H1 (cell line): Measurements from ENCODE around the gene KRTDAP. TPM values are rescaled to one million over a fixed set of nuclear protein-coding genes. Genes with fewer than 3 reads are reported as not detected.

ENCODE experiments used
- CTCF ChIA-PET: fragments of 300-600 bp; sonication (Branson Sonifier 250); formaldehyde crosslinking; loops from one replicate; lab custom pipeline; 2021; ENCODE audit not compliant: partially characterized antibody; lab: Charles Lee
- POLR2A ChIA-PET: fragments of 300-600 bp; sonication (Branson Sonifier 250); formaldehyde crosslinking; loops from one replicate; lab custom pipeline; 2021; ENCODE audit warnings: inconsistent platforms; ENCODE audit not compliant: partially characterized antibody; lab: Charles Lee
- DNase-seq, 2 experiments: peaks; one replicate each; pipeline versions ENCODE4 v3.0.0 to v3.0.0-alpha.2; 2010 to 2022; ENCODE audit warnings: low spot score in 2 of 2, low read depth in 1 of 2, mixed read lengths in 1 of 2
- FAIRE-seq: peaks from 2 replicates; lab custom pipeline; 2011; peaks lifted over from hg19 to GRCh38; lab: Jason Lieb, UNC
- H2AFZ ChIP-seq: 2 replicates; pipeline ENCODE4 v1.8.1; 2012; ENCODE audit warnings: low read length, inconsistent platforms
- H2AK5ac ChIP-seq: 2 replicates; pipeline ENCODE4 v1.6.1; 2013; ENCODE audit warnings: low read depth, low read length
- H2BK120ac ChIP-seq: replicated peaks from 2 replicates; pipeline ENCODE3; 2013; ENCODE audit warnings: low read depth, low read length, inconsistent platforms
- H2BK12ac ChIP-seq: 2 replicates; pipeline ENCODE4 v1.6.1; 2013; ENCODE audit warnings: low read depth, low read length
- H2BK15ac ChIP-seq: 2 replicates; pipeline ENCODE4 v1.6.1; 2013; ENCODE audit warnings: low read length
- H2BK20ac ChIP-seq: 2 replicates; pipeline ENCODE4 v1.6.1; 2013; ENCODE audit warnings: low read length
- H2BK5ac ChIP-seq: 2 replicates; pipeline ENCODE4 v1.6.1; 2013; ENCODE audit warnings: low read depth, low read length
- H3K14ac ChIP-seq: 2 replicates; pipeline ENCODE4 v1.6.1; 2013; ENCODE audit warnings: inconsistent platforms; ENCODE audit not compliant: insufficient read length
- H3K18ac ChIP-seq: 2 replicates; pipeline ENCODE4 v1.6.1; 2013; ENCODE audit warnings: low read length; ENCODE audit errors: extremely low read depth
- H3K23ac ChIP-seq: 2 replicates; pipeline ENCODE4 v1.6.1; 2013; ENCODE audit warnings: inconsistent platforms; ENCODE audit not compliant: insufficient read length
- H3K23me2 ChIP-seq: 2 replicates; pipeline ENCODE4 v1.6.1; 2013; ENCODE audit warnings: low read depth, low read length
- H3K27ac ChIP-seq: 2 replicates; pipeline ENCODE4 v1.6.1; 2011; ENCODE audit warnings: low read depth, low read length, inconsistent platforms
- H3K27me3 ChIP-seq, 4 experiments: replicated peaks in 1 of 4; 1 replicate in 1 of 4; 2 replicates in 3 of 4; pipeline versions ENCODE4 v1.6.1 to v1.8.1; 2011 to 2013; ENCODE audit warnings: low read length in 3 of 4, mild to moderate bottlenecking in 3 of 4, inconsistent platforms in 2 of 4, mixed read lengths in 2 of 4, moderate library complexity in 1 of 4; ENCODE audit not compliant: control insufficient read depth in 3 of 4, insufficient read depth in 3 of 4; ENCODE audit errors: extremely low read depth in 1 of 4
- H3K36me3 ChIP-seq, 4 experiments: 2 replicates each; pipeline versions ENCODE4 v1.6.1 to v1.8.1; 2011 to 2013; ENCODE audit warnings: mild to moderate bottlenecking in 4 of 4, low read length in 3 of 4, moderate library complexity in 2 of 4, control low read depth in 1 of 4, inconsistent platforms in 1 of 4; ENCODE audit not compliant: insufficient read depth in 4 of 4, control insufficient read depth in 2 of 4
- H3K4ac ChIP-seq: replicated peaks from 2 replicates; pipeline ENCODE3; 2013; ENCODE audit warnings: low read length, low read depth, mixed read lengths, inconsistent platforms; ENCODE audit not compliant: insufficient read length
- H3K4me1 ChIP-seq, 4 experiments: replicated peaks in 1 of 4; 1 replicate in 1 of 4; 2 replicates in 3 of 4; pipeline versions ENCODE4 v1.6.1 to v1.8.1; 2011 to 2013; ENCODE audit warnings: low read length in 3 of 4, inconsistent platforms in 2 of 4, mixed read lengths in 1 of 4; ENCODE audit not compliant: insufficient read depth in 4 of 4, control insufficient read depth in 3 of 4
- H3K4me2 ChIP-seq, 2 experiments: 2 replicates each; pipeline versions ENCODE4 v1.6.1 to v1.8.1; 2011 to 2013; ENCODE audit warnings: low read depth in 2 of 2, low read length in 2 of 2, control low read depth in 1 of 2, inconsistent platforms in 1 of 2, mild to moderate bottlenecking in 1 of 2; ENCODE audit not compliant: insufficient read depth in 1 of 2
- H3K4me3 ChIP-seq, 4 experiments: fragments of 200-600, 300-600 bp in 1 of 4; sonication (generic), shearing (Covaris generic), sonication (Bioruptor Twin) in 1 of 4; 2 replicates each; pipeline versions ENCODE4 v1.5.1 to v1.8.1; 2011 to 2016; ENCODE audit warnings: low read length in 4 of 4, low read depth in 3 of 4, control low read depth in 2 of 4, inconsistent platforms in 2 of 4, mild to moderate bottlenecking in 2 of 4, mixed read lengths in 1 of 4, moderate library complexity in 1 of 4; ENCODE audit not compliant: insufficient read depth in 2 of 4; ENCODE audit errors: extremely low read depth in 1 of 4
- H3K56ac ChIP-seq: replicated peaks from 2 replicates; pipeline ENCODE3; 2013; ENCODE audit warnings: low read depth, mild to moderate bottlenecking, mixed read lengths, low read length, inconsistent platforms; ENCODE audit not compliant: insufficient read length
- H3K79me1 ChIP-seq: 2 replicates; pipeline ENCODE4 v1.6.1; 2013; ENCODE audit warnings: low read depth, low read length, control low read depth
- H3K79me2 ChIP-seq, 2 experiments: 2 replicates each; pipeline versions ENCODE4 v1.6.1 to v1.8.1; 2012 to 2013; ENCODE audit warnings: low read length in 2 of 2, mild to moderate bottlenecking in 2 of 2, inconsistent platforms in 1 of 2; ENCODE audit not compliant: insufficient read depth in 2 of 2, control insufficient read depth in 1 of 2
- H3K9ac ChIP-seq, 4 experiments: replicated peaks in 1 of 4; 1 replicate in 1 of 4; 2 replicates in 3 of 4; pipeline versions ENCODE4 v1.6.1 to v1.8.1; 2011 to 2013; ENCODE audit warnings: low read depth in 3 of 4, low read length in 3 of 4, control low read depth in 2 of 4, mild to moderate bottlenecking in 2 of 4, moderate library complexity in 2 of 4, inconsistent platforms in 1 of 4; ENCODE audit errors: extremely low read depth in 1 of 4
- H3K9me3 ChIP-seq, 2 experiments: 2 replicates each; pipeline versions ENCODE4 v1.6.1 to v1.8.1; 2012 to 2013; ENCODE audit warnings: mild to moderate bottlenecking in 2 of 2, moderate library complexity in 2 of 2, control low read depth in 1 of 2, inconsistent platforms in 1 of 2, low read depth in 1 of 2, low read length in 1 of 2, mixed read lengths in 1 of 2; ENCODE audit not compliant: insufficient read depth in 2 of 2
- H4K20me1 ChIP-seq, 2 experiments: replicated peaks in 1 of 2; 2 replicates each; pipeline versions ENCODE3 to v1.8.1; 2011 to 2013; ENCODE audit warnings: inconsistent platforms in 2 of 2, low read length in 2 of 2, mild to moderate bottlenecking in 1 of 2; ENCODE audit not compliant: insufficient read depth in 2 of 2, control insufficient read depth in 1 of 2
- H4K5ac ChIP-seq: 2 replicates; pipeline ENCODE4 v1.6.1; 2013; ENCODE audit warnings: low read length, low read depth, mixed read lengths, inconsistent platforms; ENCODE audit not compliant: insufficient read length
- H4K8ac ChIP-seq: 2 replicates; pipeline ENCODE4 v1.8.0; 2013; ENCODE audit warnings: mild to moderate bottlenecking, moderate library complexity, low read length, inconsistent platforms; ENCODE audit not compliant: insufficient read depth; ENCODE audit errors: extremely low read depth
- H4K91ac ChIP-seq: replicated peaks from 2 replicates; pipeline ENCODE3; 2013; ENCODE audit warnings: low read length, mixed read lengths, inconsistent platforms; ENCODE audit not compliant: insufficient read length
- CTBP2 ChIP-seq: IDR thresholded peaks from 2 replicates; pipeline ENCODE4 v1.7.0; 2011; ENCODE audit warnings: borderline replicate concordance, mild to moderate bottlenecking, moderate library complexity, mixed read lengths, low read length; ENCODE audit not compliant: insufficient read depth, insufficient read length
- POLR2AphosphoS5 ChIP-seq: IDR thresholded peaks from 2 replicates; pipeline ENCODE4 v1.6.1; 2011; ENCODE audit warnings: low read depth, low read length
- RBBP5 ChIP-seq: IDR thresholded peaks from 2 replicates; pipeline ENCODE4 v1.7.1; 2012; ENCODE audit warnings: low read depth, mild to moderate bottlenecking, inconsistent platforms, low read length, moderate library complexity, borderline replicate concordance
- SIN3A ChIP-seq, 2 experiments: IDR thresholded peaks in 1 of 2; conservative IDR thresholded peaks in 1 of 2; 2 replicates each; pipeline ENCODE4 v1.6.1; 2011 to 2012; ENCODE audit warnings: low read length in 2 of 2, improper control_type of control experiment in 1 of 2, low read depth in 1 of 2, mild to moderate bottlenecking in 1 of 2
- SUZ12 ChIP-seq: fragments of 200-600 bp; sonication (generic); IDR thresholded peaks from 2 replicates; pipeline ENCODE4 v1.6.1; 2012; ENCODE audit warnings: mild to moderate bottlenecking, inconsistent platforms, low read length, moderate library complexity, mixed read lengths
- TBP ChIP-seq: IDR thresholded peaks from 2 replicates; pipeline ENCODE4 v1.6.1; 2011; ENCODE audit warnings: low read depth, low read length, improper control_type of control experiment
- WGBS, 2 experiments: shearing (Covaris generic) in 1 of 2; methylation state at CpG; one replicate each; pipeline versions ENCODE4 v1.1.6 to v1.1.7; 2013 to 2015; ENCODE audit warnings: low lambda C conversion rate in 2 of 2, mixed read lengths in 2 of 2, inconsistent platforms in 1 of 2, low coverage in 1 of 2, missing lambda C conversion rate in 1 of 2; ENCODE audit not compliant: insufficient replicate concordance in 2 of 2, insufficient coverage in 1 of 2, insufficient read length in 1 of 2; ENCODE audit errors: extremely low coverage in 1 of 2, missing lambda C conversion rate in 1 of 2; 5-methylcytosine and 5-hydroxymethylcytosine counted together
- polyA plus RNA-seq, 7 experiments: library from polyadenylated mRNA; depleted of rRNA in 3 of 7; stranded (reverse) in 5 of 7; unstranded in 2 of 7; fragments of >200 nt in 5 of 7; fragments of 200-250 nt in 2 of 7; gene quantifications; 1 replicate in 5 of 7; 2 replicates in 1 of 7; 4 replicates in 1 of 7; pipeline versions ENCODE4 v1.2.1 to v1.2.3, GENCODE V29; 2011 to 2013; ENCODE audit warnings: missing spikeins in 2 of 7, mixed read lengths in 2 of 7
- total RNA-seq: library from RNA; stranded (reverse); fragmentation: NEBNext Ultra II Directional; extraction: Animal tissue kit (Norgen Biotek cat#: 25700); gene quantifications from 2 replicates; pipeline ENCODE4 v1.2.1, GENCODE V29; 2021
- TF ChIP-seq, protein P1 (sequence below), 3 experiments: IDR thresholded peaks; 1 replicate in 2 of 3; 2 replicates in 1 of 3; pipeline versions ENCODE4 v1.5.1 to v1.6.1; 2011; ENCODE audit warnings: low read length in 3 of 3, mild to moderate bottlenecking in 3 of 3, inconsistent platforms in 2 of 3, low read depth in 1 of 3, moderate library complexity in 1 of 3; ENCODE audit not compliant: insufficient read depth in 1 of 3; ENCODE audit errors: control extremely low read depth in 1 of 3

The KRTDAP gene
- total and polyA plus RNA-seq, 2 of the 8 experiments (the other 6 are each of a cell fraction or from before 2014, with no cell fraction given), result 0.69 to 0.88 TPM

DNA sequence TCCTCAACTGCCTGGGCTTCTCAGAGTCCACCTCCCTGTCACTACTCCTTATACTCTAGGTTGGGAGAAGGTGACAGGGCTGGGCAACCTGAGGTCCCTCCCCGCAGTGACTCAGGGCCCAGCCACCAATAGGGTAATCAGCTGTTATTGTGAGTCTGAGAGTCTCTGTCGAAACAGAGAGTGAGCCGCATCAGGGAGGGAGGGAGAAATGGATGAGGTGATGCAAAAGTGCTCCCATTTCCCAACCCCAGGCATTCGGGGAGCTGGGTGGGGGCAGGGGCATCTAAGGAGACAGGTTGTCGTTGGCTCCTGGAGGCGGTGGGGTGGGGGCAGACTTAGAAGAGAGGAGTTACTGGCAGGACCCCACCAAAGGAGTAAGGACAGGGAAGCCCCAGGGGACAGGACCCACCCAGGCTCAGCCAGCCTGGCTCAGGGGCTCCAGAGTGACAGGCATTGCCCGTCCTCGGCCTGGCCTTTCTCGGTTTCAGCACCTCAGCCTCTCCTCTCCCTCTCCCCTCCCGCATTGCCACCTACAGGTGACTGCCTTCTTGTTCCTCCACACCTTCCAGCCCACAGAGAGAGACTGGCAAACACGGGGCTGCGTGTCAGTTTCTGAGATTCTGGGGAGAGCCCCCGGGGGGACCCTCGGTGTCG, 23.5 kb upstream of the KRTDAP start, which contains the start of gene DMKN:
DMKN (minus strand) TSS at position 22 of the 654 bp plus-strand sequence. CDS start 174 bp downstream, outside the sequence.
- H4K8ac ChIP-seq, result peak within 1 kb of the TSS; percentile 70
- no peak within 1 kb of the TSS for H2AK5ac ChIP-seq
- CTCF ChIA-PET, result interaction anchor here (0.9 to 2.0 kb wide), 7 partner anchors 8 to 79 kb away, joined by 3 to 9 read pairs (median 6); no protein-coding TSS in a partner anchor
- H3K4me2 ChIP-seq, result peak within 1 kb of the TSS; percentile 64 to 75
- H3K4me1 ChIP-seq, result peaks cover 0 to 22% (median 19%) of the 10 kb centered on the region in 4 experiments; a peak in 6 of 7 replicates
- H3K27me3 ChIP-seq, result peaks cover 0 to 11% (median 6%) of the 10 kb centered on the region in 4 experiments; a peak in 3 of 7 replicates
- H3K23me2 ChIP-seq, result peaks cover 10% of the 10 kb centered on the region; the same call in 1 of the 2 replicates
- no peak within 1 kb of the TSS for H3K9ac ChIP-seq
- no peak within 1 kb of the TSS for H4K5ac ChIP-seq
- peak within 1 kb of the TSS; percentile 71 for H3K18ac ChIP-seq
- FAIRE-seq, result no peak
- H3K27ac ChIP-seq, result no peak within 1 kb of the TSS
- DNase-seq, result peak in 1 of 2 experiments; percentile 68
- 0 out of 2 replicates have a peak within 1 kb of the TSS, but pooled peaks have one; percentile 18 for H2BK20ac ChIP-seq
- POLR2A ChIA-PET, result interaction anchor here (1.1 to 2.1 kb wide), 6 partner anchors 9 to 99 kb away, joined by 3 to 8 read pairs (median 4); partner anchors contain the start of gene HAUS5
- peaks cover 0 to 10% of the 10 kb centered on the region in 2 experiments; a peak in 2 of 4 replicates for H3K79me2 ChIP-seq
- peak within 1 kb of the TSS; percentile 86 for H2AFZ ChIP-seq
- peak within 1 kb of the TSS; percentile 4; the same call in 1 of the 2 replicates for H2BK15ac ChIP-seq
- H3K9me3 ChIP-seq, result no peaks in the 10 kb centered on the region
- no peak within 1 kb of the TSS for H3K14ac ChIP-seq
- H2BK120ac ChIP-seq, result no peak within 1 kb of the TSS
- peak within 1 kb of the TSS; percentile 75; the same call in 1 of the 2 replicates for H2BK12ac ChIP-seq
- H3K23ac ChIP-seq, result no peak within 1 kb of the TSS
- H4K20me1 ChIP-seq, result no peaks in the 10 kb centered on the region
- H3K4ac ChIP-seq, result no peak within 1 kb of the TSS
- no peaks in the 10 kb centered on the region for H3K36me3 ChIP-seq
- H3K56ac ChIP-seq, result no peak within 1 kb of the TSS
- H2BK5ac ChIP-seq, result peak within 1 kb of the TSS; percentile 60; the same call in 1 of the 2 replicates
- H3K4me3 ChIP-seq, result peak within 1 kb of the TSS; percentile 8 to 57 (median 37); a peak in 7 of 8 replicates
- H3K79me1 ChIP-seq, result no peaks in the 10 kb centered on the region; the same call in 1 of the 2 replicates
- 28% methylated on average over 15 of the region's 15 CpGs; no CpG with 5 or more reads in 1 of the 2 experiments for WGBS, 2 experiments
- H4K91ac ChIP-seq, result no peak within 1 kb of the TSS
- TF ChIP-seq SIN3A (conservative IDR thresholded peaks at IDR 0.05 in 1 of 2, IDR thresholded peaks at IDR 0.05 in 1 of 2; ENCODE audit: low read depth in 1 of 2, low read length in 2 of 2) (peak in 1 of 2 experiments; percentile 30; a peak in 1 of 4 replicates), RBBP5 (peak; percentile 51; the same call in 1 of the 2 replicates), POLR2AphosphoS5 (no peak), SUZ12 (no peak), CTBP2 (no peak), TBP (peak; percentile 18; the same call in 1 of the 2 replicates)
- TF ChIP-seq, protein P1, sequence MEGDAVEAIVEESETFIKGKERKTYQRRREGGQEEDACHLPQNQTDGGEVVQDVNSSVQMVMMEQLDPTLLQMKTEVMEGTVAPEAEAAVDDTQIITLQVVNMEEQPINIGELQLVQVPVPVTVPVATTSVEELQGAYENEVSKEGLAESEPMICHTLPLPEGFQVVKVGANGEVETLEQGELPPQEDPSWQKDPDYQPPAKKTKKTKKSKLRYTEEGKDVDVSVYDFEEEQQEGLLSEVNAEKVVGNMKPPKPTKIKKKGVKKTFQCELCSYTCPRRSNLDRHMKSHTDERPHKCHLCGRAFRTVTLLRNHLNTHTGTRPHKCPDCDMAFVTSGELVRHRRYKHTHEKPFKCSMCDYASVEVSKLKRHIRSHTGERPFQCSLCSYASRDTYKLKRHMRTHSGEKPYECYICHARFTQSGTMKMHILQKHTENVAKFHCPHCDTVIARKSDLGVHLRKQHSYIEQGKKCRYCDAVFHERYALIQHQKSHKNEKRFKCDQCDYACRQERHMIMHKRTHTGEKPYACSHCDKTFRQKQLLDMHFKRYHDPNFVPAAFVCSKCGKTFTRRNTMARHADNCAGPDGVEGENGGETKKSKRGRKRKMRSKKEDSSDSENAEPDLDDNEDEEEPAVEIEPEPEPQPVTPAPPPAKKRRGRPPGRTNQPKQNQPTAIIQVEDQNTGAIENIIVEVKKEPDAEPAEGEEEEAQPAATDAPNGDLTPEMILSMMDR (IDR thresholded peaks at IDR 0.05; ENCODE audit: control extremely low read depth in 1 of 3, insufficient read depth in 1 of 3, low read depth in 1 of 3, low read length in 3 of 3), result peak; percentile 15 to 43 (median 32); a peak in 3 of 4 replicates
